Transverse colon (tissue), 4 donors: ENCODE results near the gene TNFSF15.

Experiments
- CTCF ChIP-seq, 5 experiments: fragments of 200-600 bp in 3 of 5; fragments of 450-650 bp in 2 of 5; sonication (generic) in 3 of 5; IDR thresholded peaks; 1 replicate in 2 of 5; 2 replicates in 3 of 5; pipeline ENCODE4 v1.5.1; 2016 to 2017; ENCODE audit warnings: antibody characterized with exemption in 5 of 5, inconsistent platforms in 3 of 5, mild to moderate bottlenecking in 2 of 5, moderate library complexity in 1 of 5
- EP300 ChIP-seq: sonication (generic); formaldehyde crosslinking; IDR thresholded peaks from one replicate; pipeline ENCODE4 v1.6.1; 2017; ENCODE audit warnings: antibody characterized with exemption, low read depth
- POLR2A ChIP-seq: fragments of 450-650 bp; IDR thresholded peaks from one replicate; pipeline ENCODE4 v1.6.1; 2016; ENCODE audit warnings: antibody characterized with exemption, mild to moderate bottlenecking, moderate library complexity
- POLR2AphosphoS5 ChIP-seq, 3 donors: sonication (generic); formaldehyde crosslinking; IDR thresholded peaks; one replicate each; pipeline ENCODE4 v1.6.1; 2016; ENCODE audit warnings: antibody characterized with exemption in 3 of 3

- TF ChIP-seq EP300 (no peak), CTCF (IDR thresholded peaks at IDR 0.05) (no peak), POLR2AphosphoS5 (IDR thresholded peaks at IDR 0.05) (no peak), POLR2A (no peak)
Observed at GRCh38 chr9:114775981-114776380, 29.9 kb downstream of the TNFSF15 start.
